Measurements from ENCODE around the gene SERPINA5. TPM values are rescaled to one million over a fixed set of nuclear protein-coding genes. Genes with fewer than 3 reads are reported as not detected.
A peak's percentile ranks its signal among the peaks of the same experiment; 100 is the strongest.

SERPINA5 gene
- total RNA-seq, 4 donors from 2014 or later: 2.3 to 8.4 (median 3.7) TPM

- Histone ChIP-seq H3K9me3 (no peaks in the 10 kb centered on the region), H3K27me3 (peaks cover 5% of the 10 kb centered on the region), H3K27ac (no peak overlapping the region), H3K4me3 (no peak overlapping the region), H3K36me3 (no peaks in the 10 kb centered on the region), H3K4me1 (peaks cover 0 to under 1% (median under 1%) of the 10 kb centered on the region in 3 donors)
- WGBS, 2 donors (ENCODE audit: low coverage in 1 of 2): 63 to 80% methylated on average over 2 to 3 of the region's 3 CpGs
- ATAC-seq: no peak
- TF ChIP-seq POLR2AphosphoS5 (IDR thresholded peaks at IDR 0.05): no peak
- no peak for TF ChIP-seq CTCF (IDR thresholded peaks at IDR 0.05)
- TF ChIP-seq EP300 (IDR thresholded peaks at IDR 0.05): no peak
- TF ChIP-seq POLR2A (IDR thresholded peaks at IDR 0.05): no peak
Observed at GRCh38 chr14:94593376-94593748, 12.1 kb downstream of the SERPINA5 start.

- no peaks in the 10 kb centered on the region for H3K36me3 ChIP-seq
- H3K4me1 ChIP-seq: peaks cover 0 to 6% (median 5%) of the 10 kb centered on the region in 3 donors
- 100% methylated on average over 2 of the region's 4 CpGs; no CpG with 5 or more reads in 1 of the 2 donors for WGBS, 2 donors (ENCODE audit: low coverage in 1 of 2)
- H3K4me3 ChIP-seq: no peak overlapping the region
- H3K9me3 ChIP-seq: no peaks in the 10 kb centered on the region
- ATAC-seq: peak; percentile 14
- TF ChIP-seq EP300 (IDR thresholded peaks at IDR 0.05) (no peak), POLR2AphosphoS5 (IDR thresholded peaks at IDR 0.05) (no peak), POLR2A (IDR thresholded peaks at IDR 0.05) (no peak), CTCF (IDR thresholded peaks at IDR 0.05) (no peak)
- no peak overlapping the region for H3K27ac ChIP-seq
- H3K27me3 ChIP-seq: peaks cover 5% of the 10 kb centered on the region
Observed at GRCh38 chr14:94593749-94594431, 12.7 kb downstream of the SERPINA5 start.

GRCh38 chr14:94594441-94594840 lies 13.2 kb downstream of the SERPINA5 start:
- WGBS, 2 donors (ENCODE audit: low coverage in 1 of 2): 89 to 100% methylated on average over 1 to 7 of the region's 7 CpGs
- no peaks in the 10 kb centered on the region for H3K9me3 ChIP-seq

GRCh38 chr14:94595912-94596311 lies 14.7 kb downstream of the SERPINA5 start:
- no peaks in the 10 kb centered on the region for H3K9me3 ChIP-seq
- TF ChIP-seq EP300 (IDR thresholded peaks at IDR 0.05) (no peak), POLR2AphosphoS5 (IDR thresholded peaks at IDR 0.05) (no peak), CTCF (IDR thresholded peaks at IDR 0.05) (no peak), POLR2A (IDR thresholded peaks at IDR 0.05) (no peak)
- H3K27ac ChIP-seq: no peak overlapping the region
- H3K4me1 ChIP-seq: peaks cover 0 to 26% (median 21%) of the 10 kb centered on the region in 3 donors
- H3K4me3 ChIP-seq: no peak overlapping the region
- H3K36me3 ChIP-seq: no peaks in the 10 kb centered on the region
- no peaks in the 10 kb centered on the region for H3K27me3 ChIP-seq
- 44 to 100% methylated on average over 1 to 2 of the region's 2 CpGs for WGBS, 2 donors (ENCODE audit: low coverage in 1 of 2)
- ATAC-seq: no peak

More at GRCh38 chr14:94594441-94594840, 13.2 kb downstream of the SERPINA5 start:
- Histone ChIP-seq H3K27ac (no peak overlapping the region), H3K36me3 (no peaks in the 10 kb centered on the region), H3K4me1 (peaks cover 0 to 12% (median 9%) of the 10 kb centered on the region in 3 donors), H3K4me3 (no peak overlapping the region), H3K27me3 (peaks cover 5% of the 10 kb centered on the region)
- ATAC-seq: no peak
- TF ChIP-seq POLR2A (IDR thresholded peaks at IDR 0.05) (no peak), CTCF (IDR thresholded peaks at IDR 0.05) (no peak), EP300 (IDR thresholded peaks at IDR 0.05) (no peak), POLR2AphosphoS5 (IDR thresholded peaks at IDR 0.05) (no peak)

GRCh38 chr14:94596361-94596760 lies 15.1 kb downstream of the SERPINA5 start:
- TF ChIP-seq CTCF (IDR thresholded peaks at IDR 0.05) (no peak), POLR2AphosphoS5 (IDR thresholded peaks at IDR 0.05) (no peak), EP300 (IDR thresholded peaks at IDR 0.05) (no peak), POLR2A (IDR thresholded peaks at IDR 0.05) (no peak)
- no peak for ATAC-seq

More at GRCh38 chr14:94596361-94596760, 15.1 kb downstream of the SERPINA5 start:
- Histone ChIP-seq H3K27ac (no peak overlapping the region), H3K4me3 (no peak overlapping the region), H3K27me3 (no peaks in the 10 kb centered on the region), H3K4me1 (peaks cover 0 to 28% (median 21%) of the 10 kb centered on the region in 3 donors), H3K36me3 (no peaks in the 10 kb centered on the region), H3K9me3 (no peaks in the 10 kb centered on the region)
- 79 to 86% methylated on average over 7 to 9 of the region's 9 CpGs for WGBS, 2 donors (ENCODE audit: low coverage in 1 of 2)

All from gastroesophageal sphincter (tissue), 4 donors.